NB4 (cell line): Measurements from ENCODE around the gene TMEM114.

Experiments
- DNase-seq: peaks from one replicate; pipeline ENCODE4 v3.0.0; 2010; ENCODE audit warnings: low read depth
- H3K4me3 ChIP-seq: one replicate; pipeline ENCODE4 v1.5.1; 2011; ENCODE audit warnings: mild to moderate bottlenecking, low read depth, low read length, moderate library complexity
- MYC ChIP-seq: IDR thresholded peaks from 2 replicates; pipeline ENCODE4 v1.6.1; 2011; ENCODE audit warnings: low read depth, low read length
- POLR2A ChIP-seq: IDR thresholded peaks from 2 replicates; pipeline ENCODE4 v1.6.1; 2011; ENCODE audit warnings: mild to moderate bottlenecking; ENCODE audit not compliant: insufficient read length; ENCODE audit errors: extremely low read depth
- TF ChIP-seq, protein P1 (sequence below): IDR thresholded peaks from 2 replicates; pipeline ENCODE4 v1.6.1; 2011; ENCODE audit warnings: low read depth, low read length
- TF ChIP-seq, protein P2 (sequence below): IDR thresholded peaks from one replicate; pipeline ENCODE4 v1.5.1; 2012; ENCODE audit warnings: low read depth, low read length

The TMEM114 gene

DNA sequence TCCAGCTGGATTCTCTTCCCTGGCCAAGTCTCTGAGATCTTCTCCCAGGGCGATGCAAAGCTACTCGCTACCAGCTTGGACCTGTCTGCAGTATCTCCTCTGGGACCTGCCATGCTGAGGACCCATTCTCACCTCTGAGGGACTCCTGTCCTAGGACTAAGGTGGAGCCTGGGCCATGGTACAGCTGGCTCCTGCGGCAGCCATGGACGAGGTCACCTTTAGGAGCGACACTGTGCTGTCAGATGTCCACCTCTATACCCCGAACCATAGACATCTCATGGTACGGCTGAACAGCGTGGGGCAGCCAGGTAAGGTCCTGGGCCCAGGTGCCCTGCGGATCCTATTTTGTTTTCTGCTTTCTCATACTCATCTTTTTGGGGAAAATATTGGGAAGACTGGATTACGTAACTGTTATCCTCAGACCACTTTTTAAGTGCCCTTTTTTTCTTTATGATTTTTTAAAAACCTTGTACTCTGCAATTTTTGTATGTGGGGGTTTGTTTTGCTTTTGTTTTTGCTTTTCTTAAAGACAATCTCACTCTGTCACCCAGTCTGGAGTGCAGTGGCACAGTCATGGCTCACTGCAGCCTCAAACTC lies 35.3 kb upstream of the TMEM114 start:
- TF ChIP-seq, protein P1, sequence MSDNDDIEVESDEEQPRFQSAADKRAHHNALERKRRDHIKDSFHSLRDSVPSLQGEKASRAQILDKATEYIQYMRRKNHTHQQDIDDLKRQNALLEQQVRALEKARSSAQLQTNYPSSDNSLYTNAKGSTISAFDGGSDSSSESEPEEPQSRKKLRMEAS = no peak
- TF ChIP-seq, protein P2, sequence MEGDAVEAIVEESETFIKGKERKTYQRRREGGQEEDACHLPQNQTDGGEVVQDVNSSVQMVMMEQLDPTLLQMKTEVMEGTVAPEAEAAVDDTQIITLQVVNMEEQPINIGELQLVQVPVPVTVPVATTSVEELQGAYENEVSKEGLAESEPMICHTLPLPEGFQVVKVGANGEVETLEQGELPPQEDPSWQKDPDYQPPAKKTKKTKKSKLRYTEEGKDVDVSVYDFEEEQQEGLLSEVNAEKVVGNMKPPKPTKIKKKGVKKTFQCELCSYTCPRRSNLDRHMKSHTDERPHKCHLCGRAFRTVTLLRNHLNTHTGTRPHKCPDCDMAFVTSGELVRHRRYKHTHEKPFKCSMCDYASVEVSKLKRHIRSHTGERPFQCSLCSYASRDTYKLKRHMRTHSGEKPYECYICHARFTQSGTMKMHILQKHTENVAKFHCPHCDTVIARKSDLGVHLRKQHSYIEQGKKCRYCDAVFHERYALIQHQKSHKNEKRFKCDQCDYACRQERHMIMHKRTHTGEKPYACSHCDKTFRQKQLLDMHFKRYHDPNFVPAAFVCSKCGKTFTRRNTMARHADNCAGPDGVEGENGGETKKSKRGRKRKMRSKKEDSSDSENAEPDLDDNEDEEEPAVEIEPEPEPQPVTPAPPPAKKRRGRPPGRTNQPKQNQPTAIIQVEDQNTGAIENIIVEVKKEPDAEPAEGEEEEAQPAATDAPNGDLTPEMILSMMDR = no peak
- no peak for TF ChIP-seq MYC
- no peak overlapping the region for H3K4me3 ChIP-seq
- no peak for DNase-seq

DNA sequence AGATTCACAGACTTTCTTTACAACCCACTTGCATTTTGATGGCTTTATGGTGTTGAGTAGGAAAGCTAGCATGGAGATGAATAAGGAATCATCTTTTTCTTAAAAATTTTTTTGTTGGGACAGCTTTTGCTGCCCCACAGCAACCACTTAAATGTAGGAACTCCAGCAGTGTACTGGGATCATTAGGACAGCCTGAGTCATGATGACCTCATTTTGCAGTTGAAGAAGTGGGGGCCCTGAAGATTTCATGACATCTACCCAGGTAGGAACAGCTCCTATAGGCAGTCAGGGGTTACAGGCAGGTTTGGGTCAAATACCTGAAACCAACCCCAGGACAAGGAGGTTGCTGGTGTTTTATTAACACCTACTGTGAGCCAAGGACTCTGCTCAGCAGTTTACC lies 33.3 kb upstream of the TMEM114 start:
- no peak for DNase-seq
- no peak overlapping the region for H3K4me3 ChIP-seq
- no peak for TF ChIP-seq POLR2A
- no peak for TF ChIP-seq MYC
- TF ChIP-seq, protein P1 = no peak
- TF ChIP-seq, protein P2 = no peak

DNA sequence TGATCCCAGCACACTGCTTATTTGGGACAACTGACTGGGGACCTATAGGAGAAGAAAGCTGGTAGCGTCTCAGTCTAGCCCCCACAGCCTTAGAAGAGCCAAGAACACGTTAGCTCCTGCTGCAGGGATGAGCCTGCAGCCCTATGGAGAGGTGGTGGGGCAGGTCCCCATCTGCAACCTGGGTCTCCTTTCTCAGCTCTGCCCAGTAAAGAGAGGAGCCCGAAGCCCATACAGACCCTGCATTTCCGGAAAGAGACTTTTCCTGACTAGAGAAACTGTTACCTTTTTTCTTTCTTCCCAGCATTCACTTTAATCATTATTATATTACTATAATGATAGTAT lies 32.0 kb upstream of the TMEM114 start:
- peak overlapping the region; percentile 100 for H3K4me3 ChIP-seq
- no peak for DNase-seq
- TF ChIP-seq, protein P1 = no peak
- TF ChIP-seq, protein P2 = no peak
- TF ChIP-seq MYC = no peak
- TF ChIP-seq POLR2A = no peak

DNA sequence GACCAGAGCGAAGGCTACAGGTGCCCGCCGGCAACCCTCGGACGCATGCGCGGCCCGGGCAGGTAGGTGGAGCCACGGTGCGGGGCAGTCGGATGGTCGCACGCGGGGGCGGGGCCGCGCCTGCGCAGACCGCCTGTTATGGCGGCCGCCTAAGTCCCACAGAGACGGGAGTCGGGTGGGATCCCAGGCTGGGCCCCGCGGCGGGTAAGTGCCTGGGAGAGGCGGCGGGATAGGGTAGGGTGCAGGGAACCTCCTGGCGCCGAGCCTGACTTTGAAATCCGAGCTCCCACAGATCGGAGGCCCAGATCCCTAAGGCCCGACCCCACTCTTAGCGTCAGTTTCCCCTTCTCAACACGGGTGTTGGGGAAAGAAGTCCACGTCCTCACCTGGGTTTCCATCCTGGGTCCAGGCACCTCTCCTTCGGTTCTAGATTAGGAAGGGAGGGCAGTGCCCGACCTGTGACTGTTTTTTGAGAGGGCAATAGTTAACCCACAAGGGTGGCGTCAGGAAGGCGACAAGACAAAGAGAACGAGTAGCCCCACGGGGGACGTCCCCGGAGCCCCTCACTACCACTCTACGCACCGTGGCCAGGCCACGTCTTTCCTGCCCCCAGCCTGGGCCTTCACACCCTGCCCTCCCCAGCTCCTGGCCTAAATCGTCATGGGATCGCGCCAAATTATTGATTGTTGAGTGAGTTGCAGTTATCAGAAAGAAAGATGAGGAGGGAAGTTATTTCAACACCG lies 31.4 kb upstream of the TMEM114 start, which contains the start of gene METTL22:
Gene METTL22, plus strand, starts transcription at position 127 of the 743 bp plus-strand sequence. CDS start 3,968 bp downstream, outside the sequence.
- peak within 1 kb of the TSS; percentile 100 for H3K4me3 ChIP-seq
- peak; percentile 87 for DNase-seq
- TF ChIP-seq, protein P1 = peak; percentile 66
- no peak for TF ChIP-seq MYC
- peak; percentile 82 for TF ChIP-seq POLR2A
- TF ChIP-seq, protein P2 = no peak

DNA sequence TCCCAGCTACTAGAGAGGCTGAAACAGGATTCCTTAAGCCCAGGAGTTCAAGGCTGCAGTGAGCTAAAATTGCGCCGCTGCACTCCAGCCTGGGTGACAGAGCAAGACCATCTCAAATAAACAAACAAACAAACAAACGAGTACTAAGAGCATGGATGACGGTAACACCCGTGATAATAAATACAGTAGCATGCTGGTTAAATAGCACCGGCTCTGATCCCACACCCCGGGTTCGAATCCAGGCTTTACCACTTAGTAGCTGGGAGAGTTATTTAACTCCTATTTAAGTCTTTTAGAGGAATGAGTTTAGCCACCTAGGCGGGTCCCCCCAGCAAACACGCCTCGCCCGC lies 30.9 kb upstream of the TMEM114 start:
- DNase-seq = no peak
- TF ChIP-seq, protein P2 = no peak
- TF ChIP-seq MYC = no peak
- H3K4me3 ChIP-seq = peak overlapping the region; percentile 100

DNA sequence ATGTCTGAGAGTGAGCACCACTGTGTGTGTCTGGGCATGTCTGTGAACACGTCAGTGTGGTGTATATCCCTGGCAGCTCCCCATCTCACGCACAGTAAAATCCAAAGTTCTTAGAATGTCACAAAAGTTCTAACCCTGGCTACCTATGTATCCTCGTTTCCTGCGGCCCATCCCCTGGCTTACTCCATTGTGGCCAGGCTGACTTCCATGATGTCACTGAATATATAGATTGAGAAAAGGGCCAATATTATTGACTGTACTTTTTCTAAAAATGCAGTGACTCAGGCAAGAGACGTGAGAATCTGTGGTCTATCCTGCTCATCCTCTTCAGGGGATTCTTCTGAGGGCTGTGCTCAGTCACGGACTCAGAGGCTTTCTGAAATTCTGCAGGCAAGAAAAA lies 30.2 kb upstream of the TMEM114 start:
- no peak for DNase-seq
- H3K4me3 ChIP-seq = no peak overlapping the region
- TF ChIP-seq, protein P2 = no peak
